A673 (cell line): ENCODE measurements around the gene INAFM2.

Experiments
- CTCF ChIP-seq: fragments of 300-800, 200-600 bp; sonication (generic); conservative IDR thresholded peaks from 2 replicates; pipeline ENCODE4 v1.5.1; 2017; ENCODE audit warnings: low read depth, mild to moderate bottlenecking, antibody characterized with exemption, low read length, moderate library complexity, mixed read lengths
- EZH2 ChIP-seq: fragments of 200-600 bp; sonication (generic); IDR thresholded peaks from 2 replicates; pipeline ENCODE4 v1.6.1; 2017; ENCODE audit warnings: borderline replicate concordance, low read depth, mild to moderate bottlenecking, mixed read lengths, antibody characterized with exemption, low read length; ENCODE audit not compliant: poor library complexity, severe bottlenecking

GRCh38 chr15:40310993-40311392, 12.5 kb upstream of the INAFM2 start:
- no peak for TF ChIP-seq CTCF
- TF ChIP-seq EZH2: no peak
